Panc1 (cell line): ENCODE results near the gene XIAP.

Source experiments
- CTCF ChIP-seq: fragments of 450-650 bp; IDR thresholded peaks from 2 replicates; pipeline ENCODE4 v1.5.1; 2017; ENCODE audit warnings: mild to moderate bottlenecking
- POLR2AphosphoS5 ChIP-seq: IDR thresholded peaks from 2 replicates; pipeline ENCODE4 v1.6.1; 2012; ENCODE audit warnings: mild to moderate bottlenecking, low read depth, low read length, moderate library complexity
- SIN3A ChIP-seq: IDR thresholded peaks from 2 replicates; pipeline ENCODE4 v1.6.1; 2012; ENCODE audit warnings: low read depth, mild to moderate bottlenecking, low read length, moderate library complexity, borderline replicate concordance; ENCODE audit not compliant: insufficient read depth
- TCF7L2 ChIP-seq: IDR thresholded peaks from 2 replicates; pipeline ENCODE4 v1.6.1; 2011; ENCODE audit warnings: mild to moderate bottlenecking, low read depth, low read length, inconsistent platforms

- TF ChIP-seq CTCF (no peak), POLR2AphosphoS5 (no peak), SIN3A (no peak), TCF7L2 (no peak)
These were observed 21.5 kb downstream of the XIAP start for GRCh38 chrX:123881330-123881729.
